Measurements from ENCODE around the gene TMEM141. TPM values are rescaled to one million over a fixed set of nuclear protein-coding genes. Genes with fewer than 3 reads are reported as not detected.
"Not testable (repeated sequence)": the region's sequence is repeated elsewhere in the genome, so short reads cannot be mapped to it uniquely, and the experiment has no call there.

The TMEM141 gene
- total and polyA plus RNA-seq, 5 donors: 73.6 to 158 (median 102) TPM

GRCh38 chr9:136762221-136762691 is 28.9 kb upstream of the TMEM141 start:
- Histone ChIP-seq H3K4me1 (ENCODE audit: control insufficient read depth, insufficient read depth, low read length) (no peaks in the 10 kb centered on the region), H3K9me3 (ENCODE audit: control insufficient read depth, low read length) (no peaks in the 10 kb centered on the region), H3K4me3 (ENCODE audit: low read length) (no peak overlapping the region), H3K27ac (ENCODE audit: low read length) (no peak overlapping the region), H3K27me3 (ENCODE audit: control insufficient read depth, insufficient read depth) (no peaks in the 10 kb centered on the region)
- DNase-seq (peak in 1 of 3 donors; percentile 62), ATAC-seq (no peak)
- 85% methylated on average over 17 of the region's 17 CpGs for WGBS
- intact Hi-C loops (cut with DNase I): no loop called here

- Histone ChIP-seq H3K4me3 (ENCODE audit: low read length) (no peak overlapping the region), H3K27me3 (ENCODE audit: control insufficient read depth, insufficient read depth) (no peaks in the 10 kb centered on the region), H3K4me1 (ENCODE audit: control insufficient read depth, insufficient read depth, low read length) (no peaks in the 10 kb centered on the region), H3K9me3 (ENCODE audit: control insufficient read depth, low read length) (no peaks in the 10 kb centered on the region), H3K27ac (ENCODE audit: low read length) (no peak overlapping the region)
- ATAC-seq: peak; percentile 50 to 65
- DNase-seq: peak; percentile 75 to 83 (median 82)
- 22% methylated on average over 37 of the region's 37 CpGs for WGBS
- intact Hi-C loops (cut with DNase I): no loop called here
Measured at GRCh38 chr9:136762915-136763648, 28.1 kb upstream of the TMEM141 start.

GRCh38 chr9:136763649-136764035 is 27.5 kb upstream of the TMEM141 start:
- H3K4me3 ChIP-seq (ENCODE audit: low read length): no peak overlapping the region
- H3K4me1 ChIP-seq (ENCODE audit: control insufficient read depth, insufficient read depth, low read length): no peaks in the 10 kb centered on the region
- 89% methylated on average over 14 of the region's 14 CpGs for WGBS
- ATAC-seq (no peak), DNase-seq (peak in 1 of 3 donors; percentile 53)
- no peak overlapping the region for H3K27ac ChIP-seq (ENCODE audit: low read length)
- no peaks in the 10 kb centered on the region for H3K9me3 ChIP-seq (ENCODE audit: control insufficient read depth, low read length)
- intact Hi-C loops (cut with DNase I): no loop called here
- H3K27me3 ChIP-seq (ENCODE audit: control insufficient read depth, insufficient read depth): no peaks in the 10 kb centered on the region

GRCh38 chr9:136764301-136764891 is 26.7 kb upstream of the TMEM141 start, which contains the start of gene LCN15:
Gene LCN15 (minus strand): TSS chr9:136764518. CDS start chr9:136764488, 30 bp downstream.
- intact Hi-C loops (cut with DNase I): no loop called here
- Histone ChIP-seq H3K4me1 (ENCODE audit: control insufficient read depth, insufficient read depth, low read length) (no peaks in the 10 kb centered on the region), H3K27ac (ENCODE audit: low read length) (peak within 1 kb of the TSS; percentile 52), H3K27me3 (ENCODE audit: control insufficient read depth, insufficient read depth) (no peaks in the 10 kb centered on the region), H3K4me3 (ENCODE audit: low read length) (no peak within 1 kb of the TSS), H3K9me3 (ENCODE audit: control insufficient read depth, low read length) (no peaks in the 10 kb centered on the region)
- peak in 2 of 3 donors; percentile 62 to 67 for DNase-seq
- ATAC-seq: peak; percentile 8 to 26
- 59% methylated on average over 14 of the region's 14 CpGs for WGBS

GRCh38 chr9:136765041-136765440 is 26.1 kb upstream of the TMEM141 start:
- H3K27ac ChIP-seq (ENCODE audit: low read length): peak overlapping the region; percentile 52
- intact Hi-C loops (cut with DNase I): no loop called here
- 73% methylated on average over 14 of the region's 14 CpGs for WGBS
- no peak overlapping the region for H3K4me3 ChIP-seq (ENCODE audit: low read length)
- peak; percentile 76 to 81 for ATAC-seq
- no peaks in the 10 kb centered on the region for H3K9me3 ChIP-seq (ENCODE audit: control insufficient read depth, low read length)
- H3K4me1 ChIP-seq (ENCODE audit: control insufficient read depth, insufficient read depth, low read length): no peaks in the 10 kb centered on the region
- no peaks in the 10 kb centered on the region for H3K27me3 ChIP-seq (ENCODE audit: control insufficient read depth, insufficient read depth)
- DNase-seq: peak; percentile 66 to 85 (median 84)

GRCh38 chr9:136765745-136766409 is 25.3 kb upstream of the TMEM141 start:
- intact Hi-C loops (cut with DNase I); H3K27ac ChIP-seq (ENCODE audit: low read length); H3K27me3 ChIP-seq (ENCODE audit: control insufficient read depth, insufficient read depth); DNase-seq; H3K9me3 ChIP-seq (ENCODE audit: control insufficient read depth, low read length); H3K4me1 ChIP-seq (ENCODE audit: control insufficient read depth, insufficient read depth, low read length); ATAC-seq; H3K4me3 ChIP-seq (ENCODE audit: low read length): not testable (repeated sequence)
- WGBS: 89% methylated on average over 14 of the region's 14 CpGs

- H3K27me3 ChIP-seq (ENCODE audit: control insufficient read depth, insufficient read depth); H3K4me3 ChIP-seq (ENCODE audit: low read length); H3K4me1 ChIP-seq (ENCODE audit: control insufficient read depth, insufficient read depth, low read length); ATAC-seq; H3K9me3 ChIP-seq (ENCODE audit: control insufficient read depth, low read length); H3K27ac ChIP-seq (ENCODE audit: low read length); intact Hi-C loops (cut with DNase I): not testable (repeated sequence)
- WGBS: 40% methylated on average over 18 of the region's 18 CpGs
- DNase-seq: peak in 2 of 3 donors; percentile 78 to 80
Measured at GRCh38 chr9:136766410-136767120, 24.6 kb upstream of the TMEM141 start.

- Histone ChIP-seq H3K27me3 (ENCODE audit: control insufficient read depth, insufficient read depth) (no peaks in the 10 kb centered on the region), H3K4me1 (ENCODE audit: control insufficient read depth, insufficient read depth, low read length) (no peaks in the 10 kb centered on the region), H3K27ac (ENCODE audit: low read length) (no peak overlapping the region), H3K4me3 (ENCODE audit: low read length) (no peak overlapping the region), H3K9me3 (ENCODE audit: control insufficient read depth, low read length) (no peaks in the 10 kb centered on the region)
- DNase-seq (peak in 1 of 3 donors; percentile 59), ATAC-seq (no peak)
- intact Hi-C loops (cut with DNase I): no loop called here
- WGBS: 7% methylated on average over 16 of the region's 16 CpGs
Measured at GRCh38 chr9:136769710-136770191, 21.4 kb upstream of the TMEM141 start.

GRCh38 chr9:136771907-136772415 is 19.2 kb upstream of the TMEM141 start:
- H3K9me3 ChIP-seq (ENCODE audit: control insufficient read depth, low read length): no peaks in the 10 kb centered on the region
- intact Hi-C loops (cut with DNase I): no loop called here
- H3K27ac ChIP-seq (ENCODE audit: low read length): no peak overlapping the region
- H3K4me3 ChIP-seq (ENCODE audit: low read length): no peak overlapping the region
- no peak for ATAC-seq
- no peaks in the 10 kb centered on the region for H3K4me1 ChIP-seq (ENCODE audit: control insufficient read depth, insufficient read depth, low read length)
- no peaks in the 10 kb centered on the region for H3K27me3 ChIP-seq (ENCODE audit: control insufficient read depth, insufficient read depth)
- 80% methylated on average over 3 of the region's 3 CpGs for WGBS
- DNase-seq: no peak

GRCh38 chr9:136773386-136774044 is 17.6 kb upstream of the TMEM141 start:
- peak; percentile 52 to 61 for ATAC-seq
- Histone ChIP-seq H3K27ac (ENCODE audit: low read length) (no peak overlapping the region), H3K4me1 (ENCODE audit: control insufficient read depth, insufficient read depth, low read length) (no peaks in the 10 kb centered on the region), H3K9me3 (ENCODE audit: control insufficient read depth, low read length) (no peaks in the 10 kb centered on the region), H3K4me3 (ENCODE audit: low read length) (no peak overlapping the region), H3K27me3 (ENCODE audit: control insufficient read depth, insufficient read depth) (no peaks in the 10 kb centered on the region)
- intact Hi-C loops (cut with DNase I): no loop called here
- WGBS: 75% methylated on average over 7 of the region's 7 CpGs
- DNase-seq: peak in 1 of 3 donors; percentile 63
